AML-193 (cell line): Measurements from ENCODE around the gene PAK6.

Experiments
- DNase-seq, 2 experiments: peaks; one replicate each; lab custom pipeline; 2025; lab: John Stamatoyannopoulos, UW

The PAK6 gene

DNA sequence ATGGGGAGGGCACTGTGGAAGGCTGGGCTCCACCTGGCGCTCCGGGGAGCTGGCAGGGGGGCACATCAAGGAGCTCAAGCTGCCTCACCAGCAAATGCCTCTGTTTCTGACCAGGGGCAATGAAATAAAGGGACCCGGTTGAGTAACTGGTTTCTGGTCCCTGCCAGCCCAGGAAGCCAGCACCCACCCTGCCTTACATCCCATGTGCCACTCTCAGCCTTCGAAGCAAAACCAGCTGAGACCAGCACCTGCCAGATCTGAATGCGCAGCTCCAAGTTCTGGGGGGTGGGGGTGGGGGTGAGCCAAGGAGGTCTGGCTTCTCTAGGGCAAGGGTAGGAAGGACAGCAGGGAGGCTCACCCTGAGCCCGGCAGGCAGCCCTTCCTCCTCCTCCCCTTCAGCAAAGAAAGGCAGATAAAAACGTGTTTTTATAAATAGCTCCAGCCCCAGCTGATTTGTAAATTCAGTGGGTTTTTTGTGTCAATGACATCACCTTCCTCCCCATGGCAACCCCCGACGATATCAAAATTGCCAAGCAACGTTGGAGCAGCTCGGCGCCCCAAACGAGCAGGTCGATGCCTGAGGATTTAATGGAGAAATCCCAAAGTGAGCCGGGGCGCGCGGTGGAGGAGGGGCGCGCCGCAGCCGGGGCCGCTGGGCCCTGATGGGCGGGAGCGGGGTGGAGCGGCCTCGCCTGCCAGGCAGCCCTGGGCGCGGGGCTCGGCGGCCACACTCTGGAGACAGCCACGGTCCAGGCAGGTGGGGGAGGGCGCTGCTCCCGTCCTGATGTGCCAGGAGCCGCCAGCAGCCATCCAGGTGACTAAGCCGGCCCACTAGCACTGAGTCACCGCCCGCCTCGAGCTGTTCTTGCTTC is at the start of gene PAK6:
Gene PAK6 (plus strand): TSS at position 532 of the 872 bp plus-strand sequence. CDS start 25,723 bp downstream, outside the sequence.
- no peak for DNase-seq

- no peak for DNase-seq
Measured at GRCh38 chr15:40190591-40190990, 48.3 kb upstream of the PAK6 start.

DNA sequence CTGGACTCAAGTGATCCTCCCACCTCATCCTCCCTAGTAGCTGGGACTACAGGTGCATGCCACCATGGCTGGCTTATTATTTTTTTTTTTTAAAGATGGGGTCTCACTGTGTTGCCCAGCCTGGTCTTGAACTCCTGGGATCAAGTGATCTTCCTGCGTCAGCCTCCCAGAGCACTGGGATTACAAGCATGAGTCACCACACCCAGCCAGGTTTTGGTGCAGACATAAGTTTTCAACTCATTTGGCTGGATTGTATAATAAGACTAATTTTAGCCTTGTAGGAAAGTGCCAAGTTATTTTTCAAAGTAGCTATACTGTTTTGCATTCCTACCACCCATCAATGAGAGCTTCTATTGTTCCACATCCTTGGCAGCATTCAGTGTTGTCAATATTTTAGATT is 45.9 kb upstream of the PAK6 start:
- DNase-seq, result no peak

DNA sequence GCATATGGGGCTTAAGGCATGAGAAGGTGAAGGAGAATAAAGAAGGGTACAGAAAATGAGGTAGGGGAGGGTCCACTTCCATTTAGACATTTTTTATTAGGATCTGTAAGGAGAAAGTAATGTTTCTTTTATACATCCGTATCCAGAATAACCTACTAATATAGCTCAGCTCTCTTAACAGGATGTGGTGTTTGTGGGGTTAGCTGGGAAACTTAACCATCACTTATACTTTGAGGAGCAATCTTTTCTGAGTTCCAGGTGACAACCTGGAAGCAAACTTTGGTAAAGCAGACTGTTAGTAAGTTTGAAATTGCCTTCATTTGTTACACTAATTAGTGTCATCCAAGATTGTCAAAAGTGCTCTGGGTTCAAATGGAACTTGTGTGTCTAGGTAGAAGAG is 41.4 kb upstream of the PAK6 start:
- no peak for DNase-seq

DNA sequence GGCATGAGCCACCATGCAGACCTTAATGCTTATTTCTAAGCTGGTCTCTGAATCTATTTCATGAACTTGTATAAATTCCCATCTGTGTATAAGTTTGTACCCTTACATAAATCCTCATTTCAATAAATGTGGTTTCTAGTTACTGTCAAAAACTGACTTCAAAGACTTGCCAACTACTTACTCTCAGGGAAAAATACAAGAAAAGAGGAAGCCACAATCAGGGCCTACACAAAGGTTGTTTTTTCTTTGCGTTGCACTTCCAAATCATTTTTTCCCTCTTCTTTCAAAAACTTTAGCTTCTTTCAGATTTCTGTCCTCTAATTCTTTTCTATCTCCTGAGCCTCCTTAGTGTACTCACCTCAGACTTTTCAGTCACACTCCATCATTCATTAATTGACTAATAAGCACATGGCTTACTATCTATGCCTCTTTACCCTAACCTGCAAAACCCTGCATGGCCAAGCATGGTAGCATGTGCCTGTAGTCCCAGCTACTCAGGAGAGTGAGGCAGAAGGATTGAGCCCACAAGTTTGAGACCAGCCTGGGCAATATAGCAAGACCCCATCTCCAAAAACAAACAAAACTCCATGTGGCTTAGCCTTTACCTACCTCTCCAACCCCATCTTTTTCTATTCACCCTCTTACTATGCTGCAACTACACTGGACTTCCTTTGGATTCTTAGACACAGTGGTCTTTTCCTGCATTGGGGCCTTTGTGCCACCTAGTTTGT is 40.3 kb upstream of the PAK6 start:
- no peak for DNase-seq

DNA sequence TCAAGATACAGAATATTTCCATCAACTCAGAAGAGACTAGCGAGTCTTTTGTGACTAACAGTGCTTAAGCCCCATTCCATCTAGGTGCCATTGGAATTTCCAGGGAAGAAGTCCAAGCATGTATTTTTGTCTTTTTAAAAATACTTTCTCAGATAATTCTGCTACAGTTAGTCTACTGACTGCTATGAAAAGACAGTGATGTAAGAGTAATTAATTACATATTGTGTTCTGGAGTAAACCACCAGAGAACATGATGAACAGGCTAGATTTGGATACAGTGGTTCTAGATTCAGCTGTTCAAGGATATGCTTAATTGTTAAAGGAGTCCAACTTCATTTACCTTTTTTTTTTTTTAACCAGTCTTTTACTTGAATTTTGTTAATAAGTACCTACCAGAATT is 34.8 kb upstream of the PAK6 start:
- DNase-seq, result no peak

DNA sequence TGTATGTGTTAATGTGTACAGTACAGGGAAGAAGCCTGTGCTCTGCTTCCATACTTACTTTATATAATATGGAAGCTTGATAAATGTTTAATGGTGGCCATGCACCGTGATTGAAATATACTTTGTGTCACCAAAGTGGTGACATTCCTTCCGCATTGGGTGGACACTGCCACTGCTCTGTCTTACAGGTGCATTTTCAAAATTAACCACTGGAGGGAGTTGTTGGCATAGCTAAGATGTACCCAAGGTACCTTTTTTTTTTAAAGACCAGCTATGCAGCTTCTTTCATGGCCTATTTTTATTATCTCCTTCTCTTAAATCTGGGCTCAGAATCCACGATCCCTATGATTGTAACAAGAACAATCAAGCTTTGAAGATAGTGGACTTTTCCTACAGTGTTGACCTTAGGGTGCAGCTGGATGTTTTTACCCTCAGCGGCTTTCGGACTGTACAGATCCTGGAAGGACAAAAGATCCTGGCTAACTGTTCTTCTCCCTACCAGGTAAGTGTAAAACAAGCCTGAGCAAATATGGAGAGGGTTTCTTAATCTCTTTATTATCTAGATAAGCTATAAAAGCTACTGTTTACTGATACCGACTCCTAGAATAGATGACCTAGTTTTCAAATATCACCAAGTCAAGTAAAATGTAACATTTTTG is 21.6 kb upstream of the PAK6 start:
- DNase-seq, result peak; percentile 69 to 75

- DNase-seq, result no peak
Measured at GRCh38 chr15:40219801-40220200, 19.1 kb upstream of the PAK6 start.

DNA sequence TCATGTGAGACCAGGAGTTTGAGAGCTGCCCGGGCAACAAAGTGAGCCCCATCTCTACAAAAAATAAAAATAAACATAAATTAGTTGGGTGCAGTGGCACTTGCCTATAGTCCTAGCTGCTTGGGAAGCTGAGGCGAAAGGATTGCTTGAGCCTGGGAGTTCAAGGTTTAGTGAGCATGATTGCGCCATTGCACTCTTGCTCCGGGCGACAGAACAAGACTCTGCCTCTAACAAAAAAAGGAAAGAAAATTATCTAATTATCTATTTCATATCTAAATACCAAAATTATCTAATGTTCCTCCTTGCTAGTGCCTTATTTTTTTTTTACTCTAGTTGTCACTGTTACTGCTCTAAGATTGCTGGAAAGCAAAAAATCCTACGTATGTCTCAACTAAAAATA is 16.7 kb upstream of the PAK6 start:
- no peak for DNase-seq

DNA sequence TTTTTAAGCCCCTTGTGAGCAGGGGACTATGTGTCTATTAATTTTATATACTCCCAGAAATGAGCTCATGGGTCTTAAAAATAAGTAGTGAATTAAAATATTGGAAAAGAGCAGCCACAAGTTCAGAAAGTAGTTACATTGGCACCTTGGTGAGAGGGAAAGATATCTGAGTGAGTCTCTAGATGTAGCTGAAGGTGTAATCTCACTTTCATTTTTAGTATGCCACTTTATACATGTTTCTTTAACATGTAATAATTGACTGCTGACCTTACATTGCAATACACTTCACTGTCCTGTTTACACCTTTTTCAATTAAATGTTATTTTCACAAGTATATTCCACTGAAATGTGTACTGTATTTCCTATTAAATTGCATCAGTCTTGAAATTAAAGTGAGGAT is 12.1 kb upstream of the PAK6 start:
- no peak for DNase-seq

DNA sequence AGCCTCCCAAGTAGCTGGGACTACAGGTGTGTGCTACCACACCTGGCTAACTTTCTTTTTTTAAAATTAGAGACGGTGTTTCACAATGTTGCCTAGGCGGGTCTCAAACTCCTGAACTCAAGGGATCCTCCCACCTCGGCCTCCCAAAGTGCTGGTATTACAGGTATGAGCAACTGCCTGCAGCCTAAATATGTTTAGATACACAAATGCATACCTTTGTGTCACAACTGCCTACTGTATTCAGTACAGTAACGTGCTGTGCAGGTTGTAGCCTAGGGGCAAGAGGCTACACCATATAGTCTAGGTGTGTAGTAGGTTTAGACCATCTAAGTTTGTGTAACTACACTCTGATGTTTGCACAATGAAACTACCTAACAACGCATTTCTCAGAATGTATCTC is 9.5 kb upstream of the PAK6 start:
- no peak for DNase-seq

- DNase-seq, result no peak
Measured at GRCh38 chr15:40229956-40230355, 8.9 kb upstream of the PAK6 start.

- no peak for DNase-seq
Measured at GRCh38 chr15:40232625-40233070, 6.2 kb upstream of the PAK6 start.

DNA sequence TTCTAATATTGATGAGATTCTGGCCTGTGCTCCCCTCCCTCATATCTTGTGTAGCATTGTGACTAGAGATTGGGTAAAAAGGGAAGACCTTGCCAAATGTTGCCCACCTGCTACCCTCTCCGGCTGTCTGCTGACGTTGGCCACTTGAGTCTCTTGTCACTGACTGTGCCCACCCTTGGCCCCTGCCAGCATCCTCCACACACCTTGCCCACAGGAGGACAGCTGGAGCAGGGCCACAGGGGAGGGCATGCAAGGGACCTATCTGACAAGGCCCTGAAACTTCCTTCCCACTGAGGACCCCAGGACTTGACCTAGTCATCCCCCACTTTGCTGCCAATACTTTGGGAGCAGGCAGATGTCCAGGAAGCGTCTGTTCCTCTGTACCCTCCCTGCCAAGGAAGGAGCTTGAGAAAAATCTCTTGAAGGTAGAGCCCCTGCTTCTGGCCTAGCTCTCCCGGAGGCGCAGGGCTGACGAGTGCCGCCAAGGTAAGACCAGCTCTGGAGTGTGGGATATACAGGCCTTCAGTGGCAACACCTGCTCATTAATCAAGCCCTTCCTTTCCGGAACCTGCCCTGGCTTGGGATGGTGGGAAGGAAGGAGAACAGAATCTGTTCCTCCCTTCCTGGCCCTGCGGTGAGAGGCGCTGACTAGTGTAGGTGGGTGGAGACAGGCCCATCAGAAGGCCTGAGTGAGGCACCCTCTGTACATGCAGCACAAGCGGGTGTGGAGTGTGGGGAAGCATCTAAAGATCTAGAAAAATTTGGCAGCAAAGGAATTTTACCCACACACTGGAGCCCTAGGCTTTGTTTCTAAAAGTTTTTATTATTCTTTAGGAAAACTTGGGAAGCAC is 4.9 kb upstream of the PAK6 start:
- no peak for DNase-seq

DNA sequence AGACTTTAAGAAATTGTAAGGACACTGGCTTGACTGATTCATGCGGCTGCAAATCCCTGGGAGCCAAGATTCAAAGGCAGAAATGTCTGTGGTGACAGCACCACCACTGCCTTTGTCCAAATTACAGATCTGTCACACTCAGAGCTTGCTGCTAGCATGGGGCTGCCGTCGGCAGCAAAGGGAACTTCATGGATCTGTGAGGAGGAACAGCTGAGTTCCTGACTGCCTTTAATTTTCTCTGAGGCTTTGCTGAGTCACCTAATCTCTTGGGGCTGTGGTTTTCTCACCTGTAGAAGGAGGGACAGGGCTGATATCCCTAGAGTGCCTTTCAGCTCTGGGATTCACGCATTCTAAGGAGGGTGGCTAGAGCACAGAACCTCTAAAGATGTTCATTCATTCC is 4.1 kb upstream of the PAK6 start:
- no peak for DNase-seq

DNA sequence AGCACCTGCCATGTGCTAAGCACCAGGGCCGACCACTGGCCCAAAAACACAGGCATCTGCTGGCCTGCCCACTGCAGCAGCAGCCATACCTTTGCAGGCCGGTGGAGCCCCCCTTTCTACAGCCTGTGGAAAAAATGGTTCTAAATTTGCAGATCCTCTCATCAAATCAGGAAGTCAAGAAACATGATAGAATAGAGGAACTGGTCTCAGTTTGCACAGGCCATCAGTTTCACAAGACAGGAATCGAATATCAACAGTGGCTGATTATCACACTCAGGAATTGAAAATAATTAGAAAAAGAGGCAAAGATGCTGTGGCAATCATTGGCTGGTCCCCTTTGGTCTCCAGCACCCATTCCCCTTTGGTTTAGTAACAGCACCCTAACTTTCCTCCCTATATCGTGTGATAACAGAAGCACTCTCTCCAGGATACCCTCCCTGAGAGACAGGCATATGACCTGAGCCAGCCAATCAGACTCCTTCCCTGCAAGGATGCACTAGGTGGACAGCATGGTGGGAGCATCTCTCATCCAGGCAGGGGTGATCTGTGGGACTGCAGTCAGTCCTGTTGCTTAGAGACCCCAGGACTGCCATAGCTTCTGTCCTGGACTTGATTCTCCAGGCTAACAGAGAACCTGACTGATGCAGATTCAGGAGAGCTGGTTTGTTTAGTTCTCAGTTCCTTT is 3.5 kb upstream of the PAK6 start:
- peak; percentile 76 to 81 for DNase-seq

DNA sequence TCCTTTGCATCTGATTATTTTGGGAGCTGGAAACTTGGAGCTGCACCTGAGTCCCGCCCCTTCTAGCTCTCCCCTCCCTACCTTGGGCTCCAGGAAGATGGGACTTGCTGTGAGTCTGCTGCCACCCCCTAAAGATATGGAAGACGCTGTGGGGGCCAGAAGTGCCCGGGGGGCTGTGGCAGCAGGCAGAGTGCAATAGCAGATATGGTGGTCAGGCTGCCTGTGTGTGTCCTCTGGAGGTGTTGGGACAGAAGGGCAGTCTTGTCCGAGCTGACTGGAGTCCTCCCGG is 485 bp downstream of the PAK6 start:
- DNase-seq, result no peak

DNA sequence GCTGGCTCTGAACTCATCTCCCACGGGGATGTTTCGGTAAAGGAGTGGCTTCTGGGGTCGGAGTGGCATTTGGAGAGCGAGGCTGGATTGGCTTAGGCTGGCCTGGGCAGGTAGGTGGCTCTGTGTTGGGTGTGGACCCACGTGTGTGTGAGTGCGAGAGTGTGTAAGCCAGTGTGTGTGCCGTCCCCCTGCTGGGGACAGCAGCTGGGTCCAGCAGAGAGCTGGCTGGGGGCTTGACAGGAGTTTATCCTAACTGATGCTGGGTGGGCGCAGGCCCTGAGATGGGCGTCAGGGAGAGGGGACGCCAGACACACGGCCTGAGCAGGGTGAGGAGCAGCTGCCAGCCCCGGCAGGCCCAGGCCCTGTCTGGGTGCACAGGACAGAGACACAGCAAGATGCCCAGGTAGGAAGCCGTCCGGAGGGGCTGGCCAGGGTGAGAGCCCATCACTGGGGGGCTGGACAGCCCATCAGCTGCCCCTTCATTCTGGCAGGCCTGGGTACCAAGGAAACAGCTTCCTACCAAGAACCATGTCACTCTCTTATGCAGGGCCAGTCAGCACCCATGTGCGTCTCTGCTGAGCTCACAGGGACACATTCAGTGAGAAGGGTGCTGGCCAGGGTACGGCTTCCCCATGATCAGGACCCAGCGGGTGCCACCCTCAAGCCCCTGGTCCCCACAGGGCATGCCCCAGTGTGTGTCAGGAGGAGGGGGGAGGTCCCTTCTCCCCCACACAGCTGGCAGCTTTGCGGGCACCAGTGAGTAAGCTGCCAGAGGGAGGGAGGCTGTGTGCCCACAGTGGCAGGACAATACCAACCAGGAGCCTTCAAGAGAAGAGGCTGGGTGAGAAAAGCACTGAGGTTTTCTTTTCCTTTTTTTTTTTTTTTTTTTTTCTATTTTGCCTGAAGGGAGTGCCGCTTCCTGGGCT is 1.1 kb downstream of the PAK6 start:
- no peak for DNase-seq

GRCh38 chr15:40240619-40241221 is 1.9 kb downstream of the PAK6 start:
- no peak for DNase-seq
